Activated T-cell treated with anti-CD3 and anti-CD28 coated beads, Interleukin-2, amount 50 U/mL, for 72 hours (primary cell): ENCODE measurements around the gene HPSE2. TPM values are rescaled to one million over a fixed set of nuclear protein-coding genes. Genes with fewer than 3 reads are reported as not detected.
A peak's percentile ranks its signal among the peaks of the same experiment; 100 is the strongest.

ENCODE experiments used
- ATAC-seq, 2 donors: fragments of 150-1000 bp; cut with Tn5 transposase; replicated peaks in 1 of 2; 2 replicates each; pipeline ENCODE4 v1.10.0; 2021; ENCODE audit warnings: moderate library complexity in 2 of 2, mild to moderate bottlenecking in 1 of 2
- DNase-seq, 2 donors: peaks; one replicate each; pipeline ENCODE4 v3.0.0; 2021 to 2022; ENCODE audit warnings: mixed read lengths in 1 of 2
- H3K27ac Mint-ChIP-seq: one replicate; pipeline ENCODE4 v1.8.0; 2022; ENCODE audit warnings: mild to moderate bottlenecking, moderate library complexity, mixed read lengths
- H3K27me3 Mint-ChIP-seq: one replicate; pipeline ENCODE4 v1.8.0; 2022; ENCODE audit warnings: low read depth, mixed read lengths
- H3K36me3 Mint-ChIP-seq, 2 donors: one replicate each; pipeline ENCODE4 v1.8.0; 2022; ENCODE audit warnings: mixed read lengths in 2 of 2, mild to moderate bottlenecking in 1 of 2; ENCODE audit not compliant: insufficient read depth in 2 of 2
- H3K4me1 Mint-ChIP-seq: one replicate; pipeline ENCODE4 v1.8.0; 2022; ENCODE audit warnings: low read depth, mixed read lengths
- H3K4me3 Mint-ChIP-seq, 2 donors: one replicate each; pipeline ENCODE4 v1.8.0; 2022; ENCODE audit warnings: mild to moderate bottlenecking in 2 of 2, mixed read lengths in 2 of 2, moderate library complexity in 2 of 2
- H3K9me3 Mint-ChIP-seq, 2 donors: one replicate each; pipeline ENCODE4 v1.8.0; 2022; ENCODE audit warnings: mixed read lengths in 2 of 2
- total RNA-seq, 2 donors: library from RNA; stranded (reverse); gene quantifications; one replicate each; pipeline ENCODE4 v1.2.3, GENCODE V29; 2022

Gene HPSE2
- total RNA-seq, 2 donors from 2014 or later = not detected

DNA sequence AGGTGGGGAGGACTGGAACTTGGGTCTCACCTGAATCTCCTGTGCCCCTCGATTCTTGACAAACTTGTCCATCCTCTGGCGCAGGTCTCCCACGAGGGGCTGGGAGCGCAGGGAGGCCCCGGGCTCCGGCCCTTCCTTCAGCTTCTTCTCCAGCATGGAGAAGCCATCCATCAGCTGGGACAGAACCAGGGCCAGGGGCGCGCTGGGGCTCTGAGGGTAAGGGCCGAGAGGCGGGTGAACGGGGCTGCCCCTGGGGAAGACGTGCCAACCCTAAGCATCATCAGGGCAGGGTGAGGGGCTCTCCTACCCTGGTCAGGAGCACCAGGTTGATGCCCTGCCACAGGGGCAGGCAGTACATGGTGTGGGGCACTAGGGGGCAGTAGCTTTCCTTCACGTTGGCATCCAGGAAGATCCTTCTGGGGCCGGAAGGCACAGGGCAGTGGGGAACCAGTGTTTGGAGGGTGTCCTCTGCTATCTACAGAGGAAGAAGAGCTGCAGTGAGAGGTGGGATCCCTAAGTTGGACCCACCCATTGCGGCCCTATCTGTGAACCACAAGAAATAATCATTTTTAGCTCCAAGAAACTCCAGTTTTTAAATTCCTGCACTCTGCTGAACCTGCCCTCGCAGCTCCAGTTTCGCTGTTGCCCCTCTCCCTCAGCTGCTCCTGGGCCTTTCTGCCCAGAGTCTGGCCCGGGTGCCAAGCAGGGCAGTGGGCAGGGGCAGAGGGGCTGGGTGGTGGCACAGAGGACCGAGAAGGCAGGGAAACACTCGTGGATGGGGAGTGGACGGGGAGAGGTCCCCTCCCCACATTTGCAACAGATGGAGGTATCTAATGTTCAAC is 809.9 kb downstream of the HPSE2 start:
- Mint-ChIP-seq H3K4me1 (no peaks in the 10 kb centered on the region), H3K4me3 (no peak overlapping the region), H3K27me3 (no peaks in the 10 kb centered on the region), H3K9me3 (no peaks in the 10 kb centered on the region), H3K27ac (no peak overlapping the region), H3K36me3 (peaks cover 0 to under 1% of the 10 kb centered on the region in 2 donors)
- ATAC-seq (peak; percentile 71 to 81), DNase-seq (peak; percentile 55 to 60)

DNA sequence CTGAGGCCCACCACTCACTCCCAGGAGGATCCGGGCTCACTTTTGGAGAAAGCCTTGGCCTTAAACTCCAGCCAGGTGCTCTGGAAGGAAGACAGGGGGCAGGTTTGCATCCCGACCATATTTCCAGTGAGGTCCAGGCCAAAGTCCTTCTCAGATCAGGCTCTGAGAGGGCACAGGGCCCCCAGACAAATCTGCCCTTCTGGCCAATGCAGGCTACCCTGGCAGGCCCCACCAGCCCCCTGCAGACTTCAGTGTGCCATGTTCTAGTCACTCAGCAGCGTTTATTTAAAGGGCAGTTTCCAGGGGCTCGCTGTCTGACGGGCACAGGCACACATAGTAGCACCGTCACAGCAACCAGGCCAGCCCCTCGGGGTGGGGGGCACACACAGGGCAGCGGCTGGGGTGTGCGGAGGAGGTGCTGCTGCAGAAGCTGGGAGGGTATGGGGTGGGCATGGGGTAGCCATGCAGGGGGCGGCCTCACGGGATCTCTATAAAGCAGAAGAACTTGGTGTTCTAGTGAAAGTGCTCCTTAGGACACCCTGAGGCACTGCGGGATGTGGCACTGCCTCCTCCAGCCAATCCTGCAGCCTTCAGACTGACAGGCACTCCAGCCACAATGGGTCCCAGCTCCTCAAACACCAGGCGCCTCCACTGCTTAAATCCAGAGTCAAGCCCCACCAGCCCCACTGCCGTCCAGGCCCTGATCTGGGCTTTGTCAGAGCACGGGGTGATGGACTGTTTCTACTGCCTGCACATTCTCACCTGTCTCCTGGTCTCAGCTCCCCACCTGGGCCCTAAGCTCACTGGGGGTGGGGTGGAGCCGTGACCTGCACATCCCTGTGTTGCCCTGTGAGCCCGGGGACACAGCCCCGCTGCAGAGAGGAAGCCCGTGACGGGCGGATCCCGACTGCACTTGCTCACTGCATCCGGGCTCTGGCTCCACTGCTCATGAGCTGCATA is 811.1 kb downstream of the HPSE2 start:
- Mint-ChIP-seq H3K36me3 (peaks cover 0 to 2% of the 10 kb centered on the region in 2 donors), H3K9me3 (no peaks in the 10 kb centered on the region), H3K4me1 (no peaks in the 10 kb centered on the region), H3K27me3 (no peaks in the 10 kb centered on the region), H3K4me3 (no peak overlapping the region), H3K27ac (no peak overlapping the region)
- DNase-seq (no peak), ATAC-seq (no peak)

DNA sequence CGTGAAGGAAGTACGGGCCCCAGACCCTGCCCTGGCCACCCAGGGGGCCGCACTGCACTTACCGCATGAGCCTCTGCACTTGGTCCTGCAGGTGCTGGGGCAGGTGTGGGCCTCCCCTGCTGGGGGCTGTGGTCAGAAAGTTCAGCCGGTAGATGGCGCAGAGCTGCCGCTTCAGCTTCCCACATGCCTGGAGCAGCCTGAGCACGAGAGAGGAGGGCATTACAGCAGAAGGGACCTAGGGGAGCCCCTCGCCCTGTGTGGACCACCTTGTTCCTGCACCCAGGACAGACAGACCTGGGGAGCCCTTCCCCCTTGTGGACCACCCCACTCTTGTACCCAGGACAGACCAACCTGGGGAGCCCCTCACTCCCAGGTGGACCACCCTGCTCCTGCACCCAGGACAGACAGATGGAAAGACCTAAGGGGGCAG is 811.9 kb downstream of the HPSE2 start:
- H3K9me3 Mint-ChIP-seq = no peaks in the 10 kb centered on the region
- no peak overlapping the region for H3K4me3 Mint-ChIP-seq
- peaks cover 0 to 2% of the 10 kb centered on the region in 2 donors for H3K36me3 Mint-ChIP-seq
- peak in 1 of 2 donors; percentile 17 for ATAC-seq
- no peak overlapping the region for H3K27ac Mint-ChIP-seq
- DNase-seq = no peak
- H3K4me1 Mint-ChIP-seq = no peaks in the 10 kb centered on the region
- no peaks in the 10 kb centered on the region for H3K27me3 Mint-ChIP-seq

DNA sequence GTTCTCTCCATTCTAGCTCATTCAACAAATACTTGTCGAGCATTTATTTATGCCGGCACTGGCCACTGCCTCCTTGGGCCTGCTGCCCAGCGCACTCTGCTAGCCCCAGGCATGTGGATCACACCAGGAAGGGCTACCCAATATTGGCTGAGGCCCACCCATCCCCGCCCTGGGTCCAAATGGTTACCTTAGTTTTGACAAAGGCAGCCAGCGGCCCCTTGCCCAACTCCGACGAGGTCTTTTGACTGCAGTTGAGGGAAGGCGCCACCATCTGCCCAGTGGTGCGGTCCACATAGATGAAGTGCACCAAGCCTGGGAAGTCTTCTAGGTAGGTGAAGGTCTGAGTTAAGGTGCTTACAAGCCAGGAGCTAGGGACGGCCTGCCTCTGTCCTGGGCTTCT is 813.5 kb downstream of the HPSE2 start:
- ATAC-seq = no peak
- H3K36me3 Mint-ChIP-seq = peaks cover 0 to 2% of the 10 kb centered on the region in 2 donors
- H3K27me3 Mint-ChIP-seq = no peaks in the 10 kb centered on the region
- no peak overlapping the region for H3K27ac Mint-ChIP-seq
- DNase-seq = no peak
- no peaks in the 10 kb centered on the region for H3K9me3 Mint-ChIP-seq
- H3K4me1 Mint-ChIP-seq = no peaks in the 10 kb centered on the region
- H3K4me3 Mint-ChIP-seq = no peak overlapping the region

DNA sequence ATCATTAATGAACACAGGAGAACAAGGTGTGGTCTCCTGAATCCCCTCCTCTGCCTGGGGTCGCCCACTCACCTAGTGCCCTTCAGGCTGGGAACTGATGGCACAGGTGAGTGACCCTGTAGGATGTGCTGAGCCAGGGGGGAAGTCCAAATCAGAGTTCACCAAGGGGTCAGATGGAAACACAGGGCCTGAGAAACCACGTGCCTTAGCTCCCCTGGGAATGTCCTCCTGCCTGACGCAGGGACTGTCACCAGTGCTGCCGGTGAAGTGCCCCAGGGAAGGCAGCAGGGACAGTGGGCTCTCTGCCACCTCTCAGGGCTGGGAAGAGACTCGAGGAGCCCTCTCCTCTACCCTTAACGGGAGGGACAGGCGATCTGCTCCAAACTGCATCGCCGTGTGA is 814.9 kb downstream of the HPSE2 start:
- peaks cover 0 to 2% of the 10 kb centered on the region in 2 donors for H3K36me3 Mint-ChIP-seq
- no peak overlapping the region for H3K4me3 Mint-ChIP-seq
- DNase-seq = no peak
- no peaks in the 10 kb centered on the region for H3K9me3 Mint-ChIP-seq
- ATAC-seq = no peak
- H3K27me3 Mint-ChIP-seq = no peaks in the 10 kb centered on the region
- H3K4me1 Mint-ChIP-seq = no peaks in the 10 kb centered on the region
- H3K27ac Mint-ChIP-seq = no peak overlapping the region

DNA sequence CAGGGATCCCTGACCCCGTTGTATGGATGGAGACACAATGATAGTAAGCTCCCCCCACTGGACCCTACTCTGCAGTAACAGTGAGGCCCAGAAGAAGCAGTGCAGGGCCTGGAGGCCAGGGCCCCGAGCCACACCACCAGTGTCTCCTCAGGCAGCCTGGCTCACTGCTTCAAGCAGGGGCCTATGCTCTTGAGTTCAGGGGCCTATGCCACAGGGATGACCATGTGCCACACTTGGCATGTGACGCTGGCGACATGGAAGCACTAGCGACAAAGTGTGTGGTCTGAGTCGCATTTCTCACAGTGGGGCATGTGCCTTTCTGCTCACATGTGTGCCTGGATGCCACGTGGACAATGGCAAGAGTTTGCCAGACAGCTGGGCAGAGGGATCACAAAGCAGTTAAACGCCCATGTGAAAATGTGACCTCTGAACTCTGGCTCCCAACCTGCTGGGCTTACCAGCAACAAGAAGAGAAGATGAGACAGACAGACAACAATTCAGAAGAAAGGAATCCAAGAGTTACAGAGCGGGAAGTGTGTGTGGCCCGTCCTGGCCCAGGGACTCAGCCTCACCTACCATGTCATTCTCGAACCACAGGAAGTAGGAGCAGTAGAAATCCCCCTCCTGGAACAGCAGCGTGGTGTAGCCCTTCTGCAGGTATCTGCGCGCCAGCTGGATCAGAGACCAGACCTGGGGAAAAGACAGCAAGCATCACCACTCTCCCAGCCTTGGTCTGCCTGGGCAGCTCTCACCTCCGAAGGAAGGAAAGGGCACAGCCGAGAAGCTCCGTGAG is 816.0 kb downstream of the HPSE2 start:
- no peak for ATAC-seq
- no peak for DNase-seq
- Mint-ChIP-seq H3K4me3 (no peak overlapping the region), H3K27me3 (no peaks in the 10 kb centered on the region), H3K9me3 (no peaks in the 10 kb centered on the region), H3K27ac (peak overlapping the region; percentile 71), H3K4me1 (peaks cover 5% of the 10 kb centered on the region), H3K36me3 (peaks cover 0 to 2% of the 10 kb centered on the region in 2 donors)

- Mint-ChIP-seq H3K4me1 (peaks cover 9% of the 10 kb centered on the region), H3K9me3 (no peaks in the 10 kb centered on the region), H3K36me3 (peaks cover 0 to 2% of the 10 kb centered on the region in 2 donors), H3K4me3 (no peak overlapping the region), H3K27me3 (no peaks in the 10 kb centered on the region), H3K27ac (no peak overlapping the region)
- no peak for ATAC-seq
- DNase-seq = no peak
Measured at GRCh38 chr10:98418665-98419468, 816.8 kb downstream of the HPSE2 start.

- Mint-ChIP-seq H3K27ac (no peak overlapping the region), H3K36me3 (peaks cover 0 to 2% of the 10 kb centered on the region in 2 donors), H3K4me1 (peaks cover 9% of the 10 kb centered on the region), H3K9me3 (no peaks in the 10 kb centered on the region), H3K27me3 (no peaks in the 10 kb centered on the region), H3K4me3 (no peak overlapping the region)
- no peak for DNase-seq
- ATAC-seq = no peak
Measured at GRCh38 chr10:98417973-98418664, 817.5 kb downstream of the HPSE2 start.

DNA sequence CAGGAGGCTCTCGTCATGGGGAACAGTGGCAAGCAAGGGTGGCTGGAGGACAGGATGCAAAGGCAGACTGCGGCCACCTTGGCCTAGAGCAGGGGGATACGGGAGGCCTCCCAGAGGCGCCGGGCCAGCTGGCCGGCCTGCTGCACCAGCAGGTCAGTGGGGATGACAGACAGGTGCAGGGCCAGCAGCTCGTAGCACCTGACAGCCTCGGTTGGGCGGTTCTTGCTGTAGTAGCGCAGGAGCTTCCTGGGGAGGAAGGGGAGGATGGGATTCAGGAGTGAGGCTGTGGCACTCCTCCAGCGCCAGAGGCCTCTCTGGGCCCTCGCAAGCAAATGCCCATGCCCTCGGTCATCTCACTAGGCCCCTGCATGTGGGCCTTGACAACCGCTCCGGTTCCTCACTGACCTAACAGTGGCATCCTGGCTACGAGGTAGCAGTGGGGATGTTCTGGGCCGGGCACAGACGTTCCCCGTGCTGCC is 818.1 kb downstream of the HPSE2 start:
- Mint-ChIP-seq H3K4me3 (no peak overlapping the region), H3K9me3 (no peaks in the 10 kb centered on the region), H3K27ac (no peak overlapping the region), H3K27me3 (no peaks in the 10 kb centered on the region), H3K4me1 (peaks cover 9% of the 10 kb centered on the region), H3K36me3 (peaks cover 0 to 2% of the 10 kb centered on the region in 2 donors)
- DNase-seq (no peak), ATAC-seq (no peak)

- no peaks in the 10 kb centered on the region for H3K27me3 Mint-ChIP-seq
- no peak overlapping the region for H3K27ac Mint-ChIP-seq
- peaks cover 9% of the 10 kb centered on the region for H3K4me1 Mint-ChIP-seq
- H3K36me3 Mint-ChIP-seq = peaks cover 0 to 2% of the 10 kb centered on the region in 2 donors
- ATAC-seq = no peak
- no peak overlapping the region for H3K4me3 Mint-ChIP-seq
- no peak for DNase-seq
- no peaks in the 10 kb centered on the region for H3K9me3 Mint-ChIP-seq
Measured at GRCh38 chr10:98416606-98417388, 818.9 kb downstream of the HPSE2 start.

DNA sequence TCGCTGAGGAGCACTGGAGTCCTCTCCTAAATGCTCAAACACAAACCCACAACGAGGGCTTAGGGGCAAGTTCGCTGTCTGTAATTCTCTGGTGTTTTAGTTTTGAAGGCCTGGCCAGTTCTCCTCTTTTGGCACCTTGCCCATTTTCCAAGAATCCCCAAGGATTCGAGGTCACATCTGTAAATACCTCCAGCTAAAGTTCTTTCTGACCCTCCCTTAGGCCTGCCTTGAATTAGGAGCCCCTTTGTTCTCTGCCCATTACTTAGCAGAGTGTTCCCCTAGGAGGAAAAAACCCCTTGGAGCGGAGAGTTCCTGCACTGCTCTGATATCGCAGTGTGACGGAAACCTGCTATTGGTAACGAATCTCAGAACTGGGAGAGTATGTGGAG is 819.9 kb downstream of the HPSE2 start:
- ATAC-seq (no peak), DNase-seq (no peak)
- no peaks in the 10 kb centered on the region for H3K27me3 Mint-ChIP-seq
- H3K4me3 Mint-ChIP-seq = no peak overlapping the region
- no peak overlapping the region for H3K27ac Mint-ChIP-seq
- H3K9me3 Mint-ChIP-seq = no peaks in the 10 kb centered on the region
- H3K4me1 Mint-ChIP-seq = peaks cover 9% of the 10 kb centered on the region
- peaks cover 0 to 2% of the 10 kb centered on the region in 2 donors for H3K36me3 Mint-ChIP-seq
